ENCODE data around the gene SUPT6H.

DNA sequence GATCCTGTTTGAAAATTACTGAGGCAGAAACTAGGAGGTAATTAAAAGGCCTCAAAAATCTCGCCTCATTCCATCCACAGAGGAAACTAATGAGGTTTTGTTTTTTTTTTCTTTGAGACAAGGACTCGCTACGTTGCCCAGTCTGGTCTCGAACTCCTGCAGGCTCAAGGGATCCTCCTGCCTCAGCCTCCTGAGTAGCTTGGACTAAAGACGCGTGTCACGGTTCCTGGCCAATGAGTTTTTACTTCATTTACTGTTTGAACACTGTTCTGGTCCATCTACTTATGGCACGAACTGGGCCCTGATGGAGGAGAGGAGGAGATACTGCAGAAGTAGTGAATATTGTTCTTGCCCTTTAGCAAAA lies 16.4 kb upstream of the SUPT6H start:
- TF ChIP-seq POLR2A (IDR thresholded peaks at IDR 0.05; ENCODE audit: extremely low read depth, insufficient read length) (no peak), CTCF (IDR thresholded peaks at IDR 0.05; ENCODE audit: low read depth, low read length) (no peak), MAX (IDR thresholded peaks at IDR 0.05; ENCODE audit: low read depth, low read length) (no peak)
